ENCODE data around the gene WNT11.

GRCh38 chr11:76189682-76190081 lies 16.6 kb downstream of the WNT11 start:
- TF ChIP-seq GATA2 (IDR thresholded peaks at IDR 0.05; ENCODE audit: low read depth, low read length) (no peak), GATA3 (IDR thresholded peaks at IDR 0.05; ENCODE audit: low read depth, low read length) (no peak)
